HG03159 (cell line): ENCODE results near the gene YPEL2.
"Not testable (repeated sequence)": the region's sequence is repeated elsewhere in the genome, so short reads cannot be mapped to it uniquely, and the experiment has no call there.

Experiments used
- ATAC-seq: cut with Tn5 transposase; IDR thresholded peaks from one replicate; pipeline ENCODE4 v1.9.1; 2021; ENCODE audit warnings: mild to moderate bottlenecking, moderate library complexity; ENCODE audit not compliant: unreplicated experiment

The YPEL2 gene

GRCh38 chr17:59404471-59404870 is 73.0 kb downstream of the YPEL2 start:
- ATAC-seq, result no peak

DNA sequence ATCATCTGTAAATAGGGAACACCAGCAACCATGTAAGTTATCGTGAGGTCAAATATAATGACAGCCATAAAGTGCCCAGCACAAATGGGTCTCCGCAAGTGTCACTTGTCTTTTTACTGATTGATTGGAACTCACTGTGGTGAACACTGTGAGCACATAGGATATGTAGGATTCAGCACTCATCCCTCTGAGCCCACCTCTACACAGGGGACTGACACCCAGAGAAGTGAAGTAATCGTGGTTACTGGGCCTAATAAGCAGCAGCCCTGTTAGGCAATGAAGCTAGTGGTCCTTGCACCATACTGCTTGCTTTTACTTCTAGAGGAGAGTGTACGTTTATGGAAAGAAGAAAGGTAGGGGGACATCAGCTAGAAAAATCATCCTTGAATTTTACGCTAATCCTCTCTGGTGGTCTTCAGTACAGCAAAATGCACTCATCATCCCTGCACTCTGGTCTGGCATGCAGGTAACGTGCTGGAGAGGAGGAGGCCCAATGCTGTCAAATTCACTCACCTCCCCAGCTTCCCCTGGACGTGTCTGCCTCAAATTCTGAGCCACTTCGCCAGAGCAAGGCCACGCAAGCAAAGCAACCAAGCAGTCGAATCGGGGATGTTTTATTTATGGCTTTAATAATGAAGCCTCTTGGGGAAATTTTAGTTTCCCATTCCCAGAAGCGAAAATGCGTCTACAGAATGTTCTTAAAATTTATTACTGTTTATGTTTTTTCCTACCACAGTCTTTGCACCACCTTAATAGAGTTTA is 74.7 kb downstream of the YPEL2 start:
- no peak for ATAC-seq

- no peak for ATAC-seq
Measured at GRCh38 chr17:59406808-59407381, 75.4 kb downstream of the YPEL2 start.

GRCh38 chr17:59409336-59410048 is 78.0 kb downstream of the YPEL2 start:
- ATAC-seq, result no peak

GRCh38 chr17:59410049-59410437 is 78.6 kb downstream of the YPEL2 start:
- no peak for ATAC-seq

GRCh38 chr17:59412431-59412830 is 81.0 kb downstream of the YPEL2 start:
- ATAC-seq, result not testable (repeated sequence)

DNA sequence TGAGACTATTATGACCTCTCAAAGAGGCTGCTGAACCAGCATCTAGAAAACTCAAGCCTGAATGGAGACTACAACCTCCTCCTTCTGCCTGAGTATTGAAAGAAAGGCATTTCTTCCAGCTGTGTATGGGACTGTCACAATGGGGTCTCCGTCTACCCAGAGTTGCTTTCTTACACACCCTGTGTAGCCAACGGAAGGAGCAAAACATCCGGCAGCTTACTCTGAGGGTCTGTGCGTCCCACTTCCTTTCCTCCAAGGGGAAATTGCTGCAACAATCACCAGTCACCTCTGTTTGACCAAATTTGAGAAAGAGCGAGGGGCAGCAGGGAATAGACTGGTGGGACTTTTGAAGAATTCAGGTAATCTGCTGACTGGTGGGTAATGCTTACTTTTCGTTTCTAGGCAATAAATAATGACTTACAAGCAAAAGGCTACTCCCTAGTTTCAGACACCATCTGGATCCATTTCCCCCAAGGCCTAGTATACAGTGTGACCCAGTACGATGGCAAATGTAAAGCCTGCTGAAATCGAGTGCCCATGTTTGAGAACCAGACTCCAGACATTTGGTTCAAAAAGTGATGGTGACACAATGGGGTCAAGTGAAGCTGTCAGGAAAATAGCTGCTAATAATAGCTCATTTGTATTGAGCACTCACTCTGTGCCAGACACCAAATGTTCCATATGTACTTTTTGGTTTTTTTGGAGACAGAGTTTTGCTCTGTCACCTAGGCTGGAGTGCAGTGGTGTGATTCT is 81.7 kb downstream of the YPEL2 start:
- no peak for ATAC-seq

GRCh38 chr17:59415397-59415796 is 83.9 kb downstream of the YPEL2 start:
- no peak for ATAC-seq

DNA sequence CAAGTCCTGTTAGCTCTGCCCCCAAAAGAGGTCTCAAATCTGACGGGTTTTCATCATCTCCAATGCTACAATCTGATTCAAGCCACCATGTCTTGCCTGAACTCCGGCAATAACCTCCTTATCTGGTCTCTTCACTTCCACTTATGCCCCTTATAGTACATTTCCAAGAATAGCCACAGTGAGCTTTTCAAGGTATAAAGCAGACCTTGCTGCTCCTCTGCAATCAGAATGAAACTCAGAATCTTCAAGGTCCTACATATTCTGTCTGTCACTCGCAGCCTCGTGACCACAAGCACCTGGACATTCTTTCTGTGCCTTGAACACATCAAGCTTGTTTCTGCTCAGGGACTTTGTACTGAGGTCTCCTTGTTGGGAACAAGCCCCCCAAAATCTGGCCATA is 84.7 kb downstream of the YPEL2 start:
- ATAC-seq, result no peak

GRCh38 chr17:59417452-59417851 is 86.0 kb downstream of the YPEL2 start:
- no peak for ATAC-seq

DNA sequence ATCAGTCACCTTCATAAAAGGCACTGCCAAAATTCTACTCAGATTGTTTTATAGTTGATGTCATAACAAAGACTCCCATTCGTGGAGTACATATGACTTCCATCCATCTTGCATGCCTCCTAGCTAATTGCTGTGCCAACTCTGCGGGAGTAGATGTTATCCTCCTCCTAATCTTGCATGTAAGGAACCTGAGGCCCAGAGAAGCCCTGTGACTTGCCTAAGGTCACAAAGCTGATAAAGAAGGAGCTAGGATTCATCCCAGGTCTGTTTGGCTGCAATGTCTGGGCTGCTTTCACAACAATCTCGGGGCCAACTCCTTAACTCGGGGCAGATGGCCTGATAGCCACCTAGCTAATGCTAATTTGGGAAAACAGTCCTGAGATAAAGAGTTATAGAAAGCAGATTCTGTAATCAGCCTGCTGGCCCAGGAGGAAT is 87.3 kb downstream of the YPEL2 start:
- ATAC-seq, result no peak

GRCh38 chr17:59420901-59421300 is 89.4 kb downstream of the YPEL2 start:
- no peak for ATAC-seq

- no peak for ATAC-seq
Measured at GRCh38 chr17:59421722-59422121, 90.3 kb downstream of the YPEL2 start.

DNA sequence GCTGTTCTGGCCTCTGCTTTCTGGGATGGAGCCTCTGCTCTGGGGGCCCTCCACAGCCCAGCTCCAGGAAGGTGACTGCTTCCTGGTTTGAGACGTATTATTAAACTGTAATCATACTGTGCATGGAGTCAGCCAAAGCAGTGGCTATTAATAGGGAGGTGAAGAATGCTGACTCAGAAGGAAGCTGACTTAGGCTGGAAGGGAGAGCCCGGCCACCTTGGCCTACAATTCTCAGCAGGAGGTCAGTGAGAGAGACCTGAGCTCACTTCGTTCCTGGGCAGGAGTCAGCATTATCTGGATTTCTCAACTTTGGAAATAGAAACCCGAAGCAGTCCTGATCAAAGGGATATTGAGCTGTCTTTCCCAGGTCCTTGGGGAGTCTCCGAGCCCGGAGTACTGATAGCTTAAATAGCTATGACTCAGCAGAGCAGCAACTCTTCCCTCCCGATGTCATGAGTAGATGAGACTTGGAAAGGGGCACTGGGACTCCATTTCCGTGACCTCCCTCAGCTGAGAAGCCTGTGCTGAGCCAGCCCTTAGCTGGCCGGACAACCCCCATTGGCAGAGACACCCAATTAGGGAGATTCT is 91.8 kb downstream of the YPEL2 start:
- ATAC-seq, result no peak

DNA sequence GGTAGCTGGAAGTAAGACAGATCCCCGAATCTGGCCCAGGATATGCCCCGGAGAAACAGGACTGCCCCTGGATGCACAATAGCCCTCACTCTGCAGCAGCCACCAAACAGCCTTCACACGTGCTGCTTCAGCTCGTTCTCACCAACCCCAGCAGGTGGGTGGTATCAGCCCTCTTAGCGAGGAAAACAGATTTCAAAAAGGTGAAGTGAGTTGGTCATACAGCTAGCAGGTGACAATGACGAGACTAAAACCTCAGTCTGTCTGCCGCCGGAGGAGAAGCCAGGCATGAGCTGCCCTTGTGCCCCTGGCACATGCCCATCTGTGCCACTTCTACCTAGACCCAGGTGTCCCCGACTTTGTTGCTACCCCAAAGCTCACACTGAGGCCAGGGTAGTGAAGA is 92.4 kb downstream of the YPEL2 start:
- no peak for ATAC-seq

GRCh38 chr17:59424331-59424730 is 92.9 kb downstream of the YPEL2 start:
- ATAC-seq, result no peak

GRCh38 chr17:59425085-59425931 is 93.9 kb downstream of the YPEL2 start:
- ATAC-seq, result no peak

DNA sequence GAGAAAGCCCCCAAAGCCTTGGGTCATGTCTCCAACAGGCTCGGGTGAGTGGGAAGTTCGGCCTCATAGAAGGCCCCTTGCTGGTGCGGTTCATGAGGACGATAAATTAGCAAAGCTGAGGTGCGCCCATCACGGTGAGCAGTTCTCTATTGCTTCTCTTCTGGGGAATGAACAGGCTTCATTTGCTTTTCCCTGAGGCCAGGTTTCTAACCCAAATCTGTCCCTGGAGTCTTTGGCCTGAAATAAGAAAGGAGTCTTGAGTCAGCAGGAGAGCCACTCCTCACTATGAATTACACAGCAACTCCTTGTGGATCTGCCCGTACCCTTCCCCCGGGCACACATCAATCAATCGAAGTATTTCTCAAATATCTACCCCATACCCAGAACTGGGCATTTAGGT is 94.6 kb downstream of the YPEL2 start:
- ATAC-seq, result no peak

DNA sequence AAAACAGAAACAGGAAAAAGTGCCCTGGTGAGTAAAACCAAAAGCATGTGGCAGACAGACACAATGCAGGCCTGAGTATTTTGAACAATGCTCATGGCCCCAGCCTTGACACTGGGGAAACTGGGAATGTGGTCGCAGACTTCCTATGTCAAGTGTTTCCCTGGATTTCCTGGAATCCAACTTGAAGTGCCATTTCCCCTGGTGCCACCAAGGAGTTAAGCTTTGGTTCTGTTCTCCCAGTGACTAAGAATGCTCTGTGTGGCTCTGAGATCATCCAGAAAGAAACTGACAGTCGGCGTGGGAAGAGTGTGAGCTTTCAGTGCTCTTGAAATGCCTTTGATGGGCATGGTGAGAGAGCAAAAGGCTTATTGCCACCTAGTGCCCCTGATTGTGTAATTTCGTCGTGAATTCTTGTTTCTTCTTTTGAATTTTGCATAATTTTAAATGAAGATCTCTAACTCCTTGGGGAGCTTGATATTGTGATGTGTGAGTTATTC is 96.0 kb downstream of the YPEL2 start:
- no peak for ATAC-seq

GRCh38 chr17:59427996-59428395 is 96.5 kb downstream of the YPEL2 start:
- no peak for ATAC-seq
